ENCODE measurements around the gene CINP.
"Not testable (repeated sequence)": the region's sequence is repeated elsewhere in the genome, so short reads cannot be mapped to it uniquely, and the experiment has no call there.

Gene CINP

GRCh38 chr14:102353126-102353619 lies 9.5 kb downstream of the CINP start:
- no peak for DNase-seq (ENCODE audit: low spot score)

- DNase-seq (ENCODE audit: low spot score), result no peak
Observed at GRCh38 chr14:102352213-102352612, 10.5 kb downstream of the CINP start.

- DNase-seq (ENCODE audit: low spot score), result not testable (repeated sequence)
Observed at GRCh38 chr14:102351593-102351992, 11.1 kb downstream of the CINP start.

- DNase-seq (ENCODE audit: low spot score), result no peak
Observed at GRCh38 chr14:102351023-102351422, 11.7 kb downstream of the CINP start.

- no peak for DNase-seq (ENCODE audit: low spot score)
Observed at GRCh38 chr14:102348376-102348775, 14.3 kb downstream of the CINP start.

- no peak for DNase-seq (ENCODE audit: low spot score)
Observed at GRCh38 chr14:102346645-102347044, 16.0 kb downstream of the CINP start.

GRCh38 chr14:102345232-102345631 lies 17.5 kb downstream of the CINP start:
- DNase-seq (ENCODE audit: low spot score), result no peak

GRCh38 chr14:102344485-102344884 lies 18.2 kb downstream of the CINP start:
- no peak for DNase-seq (ENCODE audit: low spot score)

- DNase-seq (ENCODE audit: low spot score), result no peak
Observed at GRCh38 chr14:102344084-102344483, 18.6 kb downstream of the CINP start.

- DNase-seq (ENCODE audit: low spot score), result no peak
Observed at GRCh38 chr14:102342238-102342637, 20.5 kb downstream of the CINP start.

GRCh38 chr14:102341566-102341965 lies 21.1 kb downstream of the CINP start:
- no peak for DNase-seq (ENCODE audit: low spot score)

- DNase-seq (ENCODE audit: low spot score), result no peak
Observed at GRCh38 chr14:102338724-102339123, 24.0 kb downstream of the CINP start.

- no peak for DNase-seq (ENCODE audit: low spot score)
Observed at GRCh38 chr14:102335163-102335562, 27.5 kb downstream of the CINP start.

- DNase-seq (ENCODE audit: low spot score), result no peak
Observed at GRCh38 chr14:102333795-102334705, 28.6 kb downstream of the CINP start.

GRCh38 chr14:102333390-102333789 lies 29.3 kb downstream of the CINP start:
- no peak for DNase-seq (ENCODE audit: low spot score)

- no peak for DNase-seq (ENCODE audit: low spot score)
Observed at GRCh38 chr14:102330806-102331205, 31.9 kb downstream of the CINP start.

- DNase-seq (ENCODE audit: low spot score), result not testable (repeated sequence)
Observed at GRCh38 chr14:102329381-102329780, 33.3 kb downstream of the CINP start.

- DNase-seq (ENCODE audit: low spot score), result no peak
Observed at GRCh38 chr14:102326583-102326982, 36.1 kb downstream of the CINP start.

- DNase-seq (ENCODE audit: low spot score), result no peak
Observed at GRCh38 chr14:102325791-102326345, 36.8 kb downstream of the CINP start.

GRCh38 chr14:102323102-102323501 lies 39.6 kb downstream of the CINP start:
- DNase-seq (ENCODE audit: low spot score), result peak; percentile 55

GRCh38 chr14:102321456-102322422 lies 41.0 kb downstream of the CINP start:
- no peak for DNase-seq (ENCODE audit: low spot score)
